NCI-H1436 treated with DMSO at 0.1 percent for 48 hours (cell line): Measurements from ENCODE around the gene TBC1D19.
"Not testable (repeated sequence)": the region's sequence is repeated elsewhere in the genome, so short reads cannot be mapped to it uniquely, and the experiment has no call there.

ENCODE experiments used
- DNase-seq: peaks from one replicate; lab custom pipeline; 2025; lab: John Stamatoyannopoulos, UW

The TBC1D19 gene

DNA sequence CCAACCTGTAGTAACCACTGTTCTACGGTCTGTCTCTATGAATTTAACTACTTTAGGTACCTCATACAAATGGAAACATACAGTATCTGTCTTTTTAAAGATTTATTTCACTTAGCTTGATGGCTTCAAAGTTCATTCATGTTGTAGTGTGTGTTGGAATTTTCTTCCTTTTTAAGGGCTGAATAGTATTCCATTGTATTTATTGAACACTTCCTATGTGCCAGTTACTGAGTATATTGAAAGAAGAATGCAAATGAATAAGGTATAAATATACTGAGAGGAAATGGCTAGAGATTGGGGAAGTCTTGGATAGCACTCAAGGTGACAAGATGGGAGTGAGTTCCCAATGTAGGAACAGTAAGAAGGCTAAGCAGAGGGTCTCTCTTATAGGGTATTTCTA, 17.3 kb downstream of the TBC1D19 start:
- no peak for DNase-seq

DNA sequence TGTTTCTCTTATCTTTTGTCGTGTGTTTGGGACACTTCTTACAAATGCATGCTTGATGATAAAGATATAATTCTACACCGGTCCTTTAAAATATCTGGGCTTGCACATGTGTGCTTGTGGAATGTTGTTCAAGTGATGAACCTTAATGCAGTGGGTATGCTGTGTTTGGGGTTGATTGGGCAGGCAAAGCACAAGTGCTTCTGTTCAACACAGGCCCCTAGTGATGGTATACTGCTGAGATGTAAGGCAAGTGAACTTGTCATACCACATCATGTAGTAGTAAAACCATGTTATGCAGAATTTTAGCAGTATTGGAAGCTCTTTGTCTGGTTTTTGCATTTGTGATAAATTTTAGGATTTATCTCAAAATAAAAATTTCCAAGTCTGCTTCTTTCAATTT, 23.9 kb downstream of the TBC1D19 start:
- DNase-seq = no peak

GRCh38 chr4:26609391-26609790, 25.5 kb downstream of the TBC1D19 start:
- DNase-seq = no peak

DNA sequence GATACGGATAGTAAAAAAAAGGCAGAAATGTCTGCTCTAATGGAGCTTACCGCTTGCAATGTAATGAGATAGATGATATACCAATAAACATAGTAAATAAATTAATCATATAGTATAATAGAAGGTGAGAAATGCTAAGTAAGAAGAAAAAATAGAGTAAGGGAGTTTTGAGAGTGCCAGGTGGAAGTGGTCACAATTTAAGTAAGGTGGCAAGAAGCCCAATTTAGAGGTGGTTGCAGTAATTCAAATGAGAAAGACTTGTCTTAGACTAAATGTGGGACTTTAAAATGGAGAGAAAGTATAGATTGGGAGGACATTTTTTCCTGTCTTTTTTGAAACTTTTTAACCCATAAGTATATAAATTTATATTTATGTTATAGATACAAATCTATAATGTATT, 26.0 kb downstream of the TBC1D19 start:
- DNase-seq = no peak

- DNase-seq = no peak
Measured at GRCh38 chr4:26611372-26611771, 27.5 kb downstream of the TBC1D19 start.

- DNase-seq = no peak
Measured at GRCh38 chr4:26611885-26612284, 28.0 kb downstream of the TBC1D19 start.

- DNase-seq = no peak
Measured at GRCh38 chr4:26613237-26613636, 29.4 kb downstream of the TBC1D19 start.

- no peak for DNase-seq
Measured at GRCh38 chr4:26613735-26614134, 29.9 kb downstream of the TBC1D19 start.

DNA sequence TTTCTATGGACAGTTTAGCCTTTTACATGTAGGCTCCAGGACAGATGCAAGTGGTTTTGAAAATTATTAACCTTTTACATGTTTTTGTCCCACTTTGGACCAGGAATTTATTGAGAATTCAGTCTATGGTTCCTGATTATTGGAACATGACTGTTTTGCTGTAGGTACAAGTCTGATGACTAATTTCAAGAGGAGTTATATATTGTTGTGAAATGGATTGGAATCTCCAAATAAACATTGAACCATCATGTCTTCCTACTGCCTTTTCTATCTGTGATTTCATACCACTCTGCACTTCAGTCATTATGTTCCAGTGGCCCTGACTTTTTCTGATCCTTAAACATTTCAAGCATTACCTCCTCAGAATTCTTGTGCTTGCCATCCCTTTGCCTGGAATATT, 35.9 kb downstream of the TBC1D19 start:
- DNase-seq = no peak

DNA sequence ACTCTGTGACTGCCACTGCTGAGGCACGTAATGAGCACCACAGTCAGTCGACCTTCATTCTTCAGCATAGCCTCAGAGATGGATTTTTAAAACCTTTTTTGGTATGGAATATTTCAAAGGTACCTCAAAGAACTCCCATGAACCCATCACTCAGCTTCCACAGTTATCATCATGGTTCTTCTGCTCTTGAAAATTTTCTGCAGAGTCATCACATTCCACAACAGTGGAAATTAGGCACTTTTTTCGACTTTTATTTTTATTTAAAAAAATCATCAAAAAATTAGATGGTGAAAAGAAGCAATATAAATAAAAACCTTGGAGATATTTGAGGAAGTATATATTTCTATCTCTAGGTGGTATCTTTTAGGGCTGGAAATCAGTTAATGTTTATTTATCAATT, 37.5 kb downstream of the TBC1D19 start:
- DNase-seq = no peak

GRCh38 chr4:26622913-26623312, 39.0 kb downstream of the TBC1D19 start:
- no peak for DNase-seq

- not testable (repeated sequence) for DNase-seq
Measured at GRCh38 chr4:26626658-26627057, 42.8 kb downstream of the TBC1D19 start.

- no peak for DNase-seq
Measured at GRCh38 chr4:26632916-26633315, 49.0 kb downstream of the TBC1D19 start.

DNA sequence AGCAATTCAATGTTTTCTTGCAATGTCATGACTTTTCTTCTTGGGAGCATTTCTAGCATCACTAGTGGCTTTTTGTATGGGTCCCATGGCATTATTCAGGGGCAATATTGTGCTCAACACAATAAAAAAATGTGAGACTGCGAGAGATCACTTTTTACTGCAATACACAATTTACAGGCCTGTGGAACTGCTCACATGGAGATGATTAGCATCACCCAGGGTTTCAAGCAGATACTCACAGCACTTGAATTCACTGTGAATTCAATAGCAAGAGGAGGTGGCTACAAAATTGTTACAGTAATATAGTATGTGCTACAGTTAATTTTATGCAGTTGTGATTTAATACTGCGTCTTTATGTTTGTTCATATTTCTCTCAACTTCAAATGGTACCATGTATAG, 50.4 kb downstream of the TBC1D19 start:
- no peak for DNase-seq

- DNase-seq = no peak
Measured at GRCh38 chr4:26636458-26636857, 52.6 kb downstream of the TBC1D19 start.

DNA sequence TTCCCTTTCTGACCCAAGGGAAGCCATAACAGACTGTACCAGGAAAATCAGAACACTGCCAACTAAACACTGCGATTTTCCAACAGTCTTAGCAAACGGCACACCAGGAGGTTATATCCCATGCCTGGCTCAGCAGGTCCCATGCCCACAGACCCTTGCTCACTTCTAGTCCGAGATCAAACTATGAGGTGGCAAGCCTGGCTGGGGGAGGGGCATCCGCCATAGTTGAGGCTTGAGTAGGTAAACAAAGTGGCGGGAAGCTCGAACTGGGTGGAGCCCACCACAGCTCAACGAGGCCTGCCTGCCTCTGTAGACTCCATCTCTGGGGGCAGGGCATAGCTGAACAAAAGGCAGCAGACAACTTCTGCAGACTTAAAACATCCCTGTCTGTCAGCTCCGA, 56.8 kb downstream of the TBC1D19 start:
- DNase-seq = not testable (repeated sequence)

DNA sequence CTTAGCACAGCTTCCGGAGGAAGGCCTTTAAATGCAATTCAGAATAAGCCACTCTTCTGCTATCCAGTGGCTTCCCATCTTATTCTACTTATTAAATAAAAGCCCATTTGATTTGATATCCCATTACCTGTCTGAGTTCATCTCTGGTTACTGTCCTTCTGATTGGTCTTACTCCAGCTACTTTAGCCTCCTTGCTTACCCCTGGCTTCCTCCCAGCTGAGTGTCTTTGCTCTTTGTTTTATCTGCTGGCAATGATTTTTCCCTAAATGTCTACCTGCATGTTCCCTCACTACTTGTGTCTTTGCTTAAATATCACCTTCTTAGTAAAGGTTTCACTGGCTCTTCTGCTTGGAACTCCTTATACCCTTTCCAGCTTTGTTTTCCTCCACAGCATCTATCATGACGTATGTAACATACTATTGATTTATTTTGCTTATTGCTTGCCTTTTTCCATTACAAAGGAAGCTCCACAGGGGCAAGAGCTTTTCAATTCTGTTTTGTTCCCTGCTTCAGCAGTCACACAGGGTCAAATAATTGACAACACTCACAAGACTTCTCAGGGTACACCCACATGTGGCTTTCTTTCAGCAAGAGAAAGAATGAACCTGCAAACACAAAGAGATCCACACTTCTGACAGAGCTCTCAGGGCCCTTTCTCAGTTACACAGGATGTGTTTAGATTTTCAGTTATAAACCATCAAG, 63.8 kb downstream of the TBC1D19 start:
- DNase-seq = no peak

DNA sequence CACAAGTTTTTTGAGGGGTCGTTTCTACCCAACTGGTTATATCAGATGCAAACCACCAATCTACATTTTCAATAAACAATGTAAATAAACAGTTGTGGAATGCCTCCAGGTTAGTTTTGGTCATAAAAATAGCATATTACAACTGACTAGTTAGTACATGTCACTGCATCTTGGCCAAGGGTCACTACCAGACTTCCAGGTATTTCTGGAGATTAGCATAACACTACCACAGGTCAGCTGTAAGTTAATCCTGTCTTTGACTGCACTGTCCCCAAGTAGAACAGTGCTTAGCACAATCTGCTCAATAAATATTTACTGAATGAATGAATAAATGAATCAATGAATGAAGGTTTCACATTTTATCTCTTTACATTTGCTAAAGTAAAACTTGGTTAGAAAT, 64.4 kb downstream of the TBC1D19 start:
- DNase-seq = no peak

DNA sequence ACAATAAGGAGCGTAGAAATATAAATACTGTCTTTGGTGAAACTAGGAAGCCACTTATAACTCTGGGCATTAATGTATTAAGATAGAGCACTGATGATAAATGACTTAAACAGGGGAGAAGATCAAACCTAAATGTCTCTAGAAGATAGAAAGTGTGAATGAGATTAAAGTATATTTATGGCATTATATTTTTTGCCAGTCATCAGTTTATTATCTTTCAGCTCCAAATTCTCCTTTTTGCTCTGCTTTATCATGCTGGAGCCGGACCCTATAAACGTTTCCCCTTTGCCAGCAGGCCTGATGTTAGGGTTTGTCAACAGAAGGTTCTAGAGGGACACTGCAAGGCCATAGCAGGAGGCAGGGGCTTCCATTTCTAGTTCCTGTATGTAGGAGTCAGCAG, 76.4 kb downstream of the TBC1D19 start:
- DNase-seq = no peak

DNA sequence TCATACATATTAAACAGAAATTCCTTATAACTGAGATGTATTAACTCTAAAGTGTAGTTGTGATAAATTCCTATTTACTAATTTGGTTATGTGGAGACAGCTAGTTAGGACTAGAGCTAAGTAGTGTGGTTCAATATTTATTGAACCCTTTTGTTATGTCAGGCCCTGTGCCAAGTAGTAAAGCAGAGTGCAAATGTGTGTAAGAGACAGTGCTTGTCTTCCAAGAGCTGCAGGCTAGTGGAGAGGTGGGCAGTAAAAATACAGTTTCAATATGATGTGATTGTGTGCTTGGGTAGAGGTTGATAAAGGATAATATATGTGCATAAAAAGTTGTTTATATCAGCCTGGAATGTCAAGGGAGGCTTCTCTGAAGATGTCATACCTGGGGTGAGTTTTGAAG, 80.0 kb downstream of the TBC1D19 start:
- no peak for DNase-seq

DNA sequence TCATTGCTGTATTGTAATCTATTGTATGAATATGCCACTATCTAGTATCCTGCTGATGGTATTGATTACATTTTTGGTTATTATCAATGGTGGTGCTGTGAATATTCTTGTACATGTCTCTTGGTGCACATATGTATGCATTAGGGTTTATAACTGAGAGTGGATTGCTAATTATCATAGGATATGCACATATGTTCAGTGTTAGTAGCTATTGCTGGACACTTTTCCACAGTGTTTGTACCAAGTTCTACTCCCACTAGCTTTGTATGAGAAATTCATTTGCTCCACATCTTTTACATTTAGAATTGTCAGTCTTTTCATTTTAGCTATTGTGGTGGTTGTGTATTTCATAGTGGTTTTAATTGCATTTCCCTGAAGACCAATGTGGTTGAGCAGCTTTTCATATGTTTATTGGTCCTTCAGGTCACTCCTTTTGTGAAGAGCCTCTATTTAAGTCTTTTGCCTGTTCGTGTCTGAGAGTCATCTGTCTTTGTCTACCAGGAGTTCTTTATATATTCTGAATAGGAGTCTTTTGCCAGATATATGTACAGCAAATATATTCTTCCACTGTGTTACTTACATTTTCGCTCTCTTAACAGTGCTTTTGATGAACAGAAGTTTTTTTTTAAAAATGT, 87.1 kb downstream of the TBC1D19 start:
- peak; percentile 54 for DNase-seq

GRCh38 chr4:26679040-26679695, 95.3 kb downstream of the TBC1D19 start:
- not testable (repeated sequence) for DNase-seq

DNA sequence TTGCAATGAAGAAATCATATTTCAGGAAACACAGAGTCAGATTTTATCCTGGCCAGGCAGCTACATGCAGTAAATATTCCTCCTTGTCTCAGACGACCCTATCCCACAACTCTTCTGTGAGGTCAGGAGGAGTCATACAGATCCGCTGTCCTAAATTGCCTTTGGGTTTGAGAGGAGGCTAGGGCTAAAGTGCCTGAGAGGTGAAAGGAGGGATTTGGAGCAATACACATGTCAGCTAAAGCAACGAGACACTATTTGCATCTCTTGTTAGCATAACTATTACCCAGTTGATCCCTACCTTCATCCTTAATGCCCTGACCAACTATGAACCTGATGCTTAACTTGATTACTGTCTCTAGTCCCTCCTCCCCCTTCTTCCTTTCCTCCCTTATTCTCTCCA, 98.6 kb downstream of the TBC1D19 start:
- DNase-seq = no peak
